Occipital lobe (tissue), 2 donors: Measurements from ENCODE around the gene EZH1. TPM values are rescaled to one million over a fixed set of nuclear protein-coding genes. Genes with fewer than 3 reads are reported as not detected.

Experiments
- DNase-seq: peaks from one replicate; lab custom pipeline; 2025; lab: John Stamatoyannopoulos, UW
- total RNA-seq: library from RNA; depleted of rRNA; stranded (reverse); fragments of >200 nt; gene quantifications from one replicate; pipeline ENCODE4 v1.2.3, GENCODE V29; 2014

The EZH1 gene
- total RNA-seq: 23.2 TPM

DNA sequence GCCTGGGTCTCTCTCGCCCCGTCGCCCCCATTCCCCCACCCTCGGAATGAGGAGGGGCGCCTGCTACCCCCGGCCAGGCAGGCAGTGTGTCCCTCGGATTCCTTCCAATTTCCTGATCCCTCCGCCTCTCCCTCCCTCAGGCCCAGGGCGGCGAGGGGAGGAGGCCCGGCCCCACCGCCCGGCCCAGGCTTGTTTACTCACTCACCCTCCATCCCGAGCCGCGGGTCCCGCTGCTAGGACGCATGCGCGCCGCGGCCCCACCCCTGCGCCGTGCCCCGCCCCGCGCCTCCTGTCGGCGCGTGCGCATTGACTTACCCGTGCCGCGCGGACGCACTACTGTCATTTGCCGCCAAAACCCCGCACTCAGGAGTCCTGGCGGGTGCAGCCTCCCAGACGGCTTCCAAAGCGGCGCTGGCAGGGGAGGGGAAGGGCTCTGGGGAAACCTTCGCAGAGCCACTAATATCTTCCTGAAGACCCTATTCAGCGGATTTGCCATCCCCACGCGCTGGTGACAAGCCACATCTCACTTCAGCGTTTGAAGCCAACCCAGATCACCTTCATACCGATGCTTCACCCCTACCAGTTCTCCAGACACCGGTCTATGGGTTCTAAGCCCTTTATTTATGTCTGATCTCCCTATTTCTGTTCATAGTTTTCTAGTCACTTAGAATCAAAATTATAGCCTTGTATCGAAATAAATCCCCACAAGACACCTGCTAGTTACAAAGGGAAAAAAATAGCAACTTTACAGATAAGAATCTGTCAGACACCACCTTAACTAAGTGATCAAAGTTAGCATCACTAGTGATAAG, at the start of gene EZH1:
EZH1 (minus strand) TSS at position 235 of the 812 bp plus-strand sequence. CDS start 16,099 bp downstream, outside the sequence.
- peak; percentile 84 for DNase-seq

DNA sequence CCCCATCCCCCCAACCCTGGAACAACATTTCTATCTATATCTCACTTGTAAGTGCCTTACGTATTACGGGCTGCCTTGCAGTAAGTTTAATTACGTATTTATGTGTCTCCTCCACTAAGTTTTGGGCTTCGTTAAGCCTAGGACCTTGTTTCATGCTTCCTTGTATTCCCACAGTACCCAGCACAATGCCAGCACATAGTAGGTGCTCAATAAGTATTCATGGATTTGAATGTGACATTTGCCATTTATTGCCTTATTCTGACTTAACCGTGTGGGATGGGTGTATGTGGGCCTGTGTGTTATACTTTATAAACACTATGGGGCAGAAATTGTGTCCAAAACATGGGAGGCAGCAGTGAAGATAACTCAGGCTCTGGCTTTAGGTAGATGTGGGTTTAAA, 47.7 kb upstream of the EZH1 start:
- DNase-seq: no peak

DNA sequence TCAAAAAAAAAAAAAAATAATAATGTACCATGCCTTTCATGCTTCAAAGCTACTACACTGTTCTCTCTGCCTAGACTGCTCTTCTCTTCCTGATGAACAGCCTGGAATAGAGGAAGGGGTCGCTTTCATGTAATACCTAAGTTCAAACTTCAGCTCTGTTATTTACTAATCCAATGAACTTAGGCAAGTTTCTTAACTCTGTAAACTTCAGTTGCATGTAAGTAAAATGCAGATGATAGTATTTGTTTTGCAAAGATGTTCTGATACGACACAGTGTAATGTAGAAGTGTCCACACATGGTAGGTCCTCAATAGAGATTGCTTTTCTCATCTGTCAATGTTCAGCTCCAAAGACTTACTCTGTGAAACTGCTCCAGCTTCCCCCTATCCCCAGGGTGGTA, 47.1 kb upstream of the EZH1 start:
- DNase-seq: no peak

DNA sequence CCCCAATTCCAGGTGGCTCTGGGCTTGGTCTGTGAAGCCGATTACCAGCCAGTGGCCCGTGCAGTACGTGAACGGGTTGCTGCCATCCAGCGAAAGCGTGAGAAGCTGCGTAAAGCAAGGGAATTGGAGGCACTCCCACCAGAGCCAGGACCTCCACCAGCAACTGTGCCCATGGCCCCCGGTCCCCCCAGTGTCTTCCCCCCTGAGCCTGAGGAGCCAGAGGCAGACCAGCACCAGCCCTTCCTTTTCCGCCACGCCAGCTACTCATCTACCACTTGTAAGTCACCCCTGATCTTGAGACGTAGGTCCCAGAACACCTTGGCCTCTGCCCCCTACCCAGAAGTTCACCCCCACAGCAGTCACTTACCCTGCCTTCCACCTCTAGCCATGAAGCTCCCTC, 42.4 kb upstream of the EZH1 start:
- no peak for DNase-seq

DNA sequence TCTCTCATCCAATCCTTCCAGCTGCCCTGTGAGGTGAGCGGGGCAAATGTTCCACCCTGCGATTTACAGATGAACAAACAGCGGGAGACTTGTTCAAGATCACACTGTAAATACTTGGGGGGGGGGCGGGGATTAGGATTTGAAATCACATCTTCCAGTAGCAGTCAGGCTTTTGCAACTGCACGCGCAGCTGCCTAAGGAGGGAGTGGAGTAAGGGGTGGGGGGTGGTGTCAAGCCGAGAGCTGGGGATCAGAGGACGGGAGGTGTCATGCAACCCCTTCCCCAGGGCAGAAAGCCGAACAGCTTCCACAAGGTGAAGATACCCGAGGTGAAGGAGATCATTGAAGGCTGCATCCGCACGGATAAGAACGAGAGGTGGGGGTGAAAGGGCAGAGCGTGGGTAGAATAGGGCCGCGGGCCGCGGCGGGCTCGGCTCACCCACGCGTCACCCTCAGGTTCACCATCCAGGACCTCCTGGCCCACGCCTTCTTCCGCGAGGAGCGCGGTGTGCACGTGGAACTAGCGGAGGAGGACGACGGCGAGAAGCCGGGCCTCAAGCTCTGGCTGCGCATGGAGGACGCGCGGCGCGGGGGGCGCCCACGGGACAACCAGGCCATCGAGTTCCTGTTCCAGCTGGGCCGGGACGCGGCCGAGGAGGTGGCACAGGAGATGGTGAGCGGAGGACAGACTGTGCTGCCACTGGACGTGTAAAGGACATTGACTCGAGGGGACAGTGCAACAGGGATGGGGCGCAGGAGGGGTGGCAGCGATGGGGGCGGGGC, 40.2 kb upstream of the EZH1 start:
- DNase-seq: no peak

DNA sequence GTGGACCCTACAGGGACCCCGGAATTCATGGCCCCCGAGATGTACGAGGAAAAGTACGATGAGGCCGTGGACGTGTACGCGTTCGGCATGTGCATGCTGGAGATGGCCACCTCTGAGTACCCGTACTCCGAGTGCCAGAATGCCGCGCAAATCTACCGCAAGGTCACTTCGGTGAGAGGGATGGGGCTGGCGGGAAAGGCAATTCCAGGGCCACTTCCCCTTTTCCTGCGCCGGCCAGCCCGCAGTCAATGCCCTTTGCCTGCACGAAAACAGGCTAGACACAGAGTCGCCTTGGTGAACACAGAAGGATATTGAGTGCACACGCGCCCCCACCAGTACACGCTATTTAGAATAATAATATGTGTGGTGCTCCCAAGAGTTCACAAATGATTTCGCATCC, 39.6 kb upstream of the EZH1 start:
- DNase-seq: no peak

DNA sequence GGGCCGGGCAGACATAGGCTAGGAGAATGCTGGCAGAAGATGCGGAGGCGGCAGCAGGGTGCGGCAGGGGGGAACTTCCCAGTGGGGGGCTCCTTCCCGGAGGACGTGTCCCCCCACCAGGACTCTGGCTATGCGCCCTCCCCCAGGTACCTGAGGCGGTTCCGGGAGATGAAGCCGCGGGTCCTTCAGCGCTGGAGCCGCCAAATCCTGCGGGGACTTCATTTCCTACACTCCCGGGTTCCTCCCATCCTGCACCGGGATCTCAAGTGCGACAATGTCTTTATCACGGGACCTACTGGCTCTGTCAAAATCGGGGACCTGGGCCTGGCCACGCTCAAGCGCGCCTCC, 38.9 kb upstream of the EZH1 start:
- no peak for DNase-seq

DNA sequence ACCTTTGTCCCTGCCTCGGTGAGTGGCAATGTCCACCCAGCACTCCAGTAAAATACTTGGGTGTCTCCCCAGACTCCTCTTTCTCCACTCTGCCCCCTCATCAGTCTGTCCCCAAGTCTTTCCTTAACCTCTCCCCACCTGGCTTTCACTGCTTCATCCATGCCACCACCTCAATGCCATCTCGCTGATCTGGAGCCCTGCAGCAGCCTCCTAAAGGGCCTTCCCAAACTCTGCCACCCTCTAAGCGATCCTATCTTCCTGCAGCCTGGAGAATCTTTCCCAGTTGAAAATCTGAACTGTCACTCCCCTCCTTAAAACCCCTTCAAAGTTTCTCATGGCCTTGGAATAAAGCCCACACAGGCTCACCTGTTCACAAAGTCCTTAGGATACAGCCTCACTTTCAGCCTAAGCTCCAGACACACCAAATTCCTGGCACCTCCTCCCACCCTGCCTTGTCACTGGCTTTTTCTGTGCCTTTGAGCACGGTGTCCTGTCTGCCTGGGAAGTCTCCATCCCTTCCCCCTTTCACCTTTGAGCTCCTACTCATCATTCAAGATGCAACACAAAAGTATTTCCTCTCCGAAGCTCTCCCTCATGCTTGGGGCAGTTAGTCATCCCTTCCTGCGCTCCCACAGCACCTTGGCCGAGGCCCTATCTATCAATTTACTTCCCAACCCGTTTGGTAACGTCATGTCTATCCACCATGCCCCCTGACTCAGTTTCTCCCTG, 38.4 kb upstream of the EZH1 start:
- no peak for DNase-seq

DNA sequence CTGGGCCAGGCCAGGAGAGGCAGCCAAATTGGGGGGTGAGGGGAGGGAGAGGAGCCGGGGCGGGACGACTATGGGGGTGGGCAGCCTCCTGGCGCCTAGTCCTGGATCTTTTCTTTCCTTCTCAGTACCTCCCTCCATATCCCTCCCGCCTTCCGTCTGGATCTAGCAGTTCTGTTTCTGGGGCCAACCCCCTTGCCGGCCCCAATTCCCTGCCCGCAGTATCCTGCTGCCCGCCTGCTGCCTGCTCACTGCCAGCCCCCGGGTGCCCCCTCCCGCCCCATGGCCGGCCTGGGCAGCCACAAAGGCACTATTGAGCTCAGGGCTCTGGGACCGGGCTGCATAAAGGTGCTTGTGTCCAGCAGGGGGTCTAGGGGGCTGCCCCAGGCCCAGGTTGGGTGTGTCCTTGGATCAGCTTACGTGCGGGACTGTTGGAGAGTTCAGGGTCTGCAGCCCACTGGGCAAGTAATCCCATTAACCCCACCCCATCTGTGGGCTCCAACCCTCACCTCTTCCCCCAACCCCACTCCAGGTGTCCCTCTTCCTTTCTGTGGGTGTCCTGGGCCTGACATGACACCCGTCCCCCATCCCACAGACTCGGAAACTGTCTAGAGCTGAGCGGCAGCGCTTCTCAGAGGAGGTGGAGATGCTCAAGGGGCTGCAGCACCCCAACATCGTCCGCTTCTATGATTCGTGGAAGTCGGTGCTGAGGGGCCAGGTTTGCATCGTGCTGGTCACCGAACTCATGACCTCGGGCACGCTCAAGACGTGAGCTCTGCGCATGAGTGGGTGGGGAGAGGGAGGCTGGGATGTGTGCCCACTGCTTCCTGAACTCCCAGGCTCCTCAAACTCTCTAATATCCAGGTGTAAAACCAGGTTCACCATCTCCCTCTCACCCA, 37.6 kb upstream of the EZH1 start:
- no peak for DNase-seq

DNA sequence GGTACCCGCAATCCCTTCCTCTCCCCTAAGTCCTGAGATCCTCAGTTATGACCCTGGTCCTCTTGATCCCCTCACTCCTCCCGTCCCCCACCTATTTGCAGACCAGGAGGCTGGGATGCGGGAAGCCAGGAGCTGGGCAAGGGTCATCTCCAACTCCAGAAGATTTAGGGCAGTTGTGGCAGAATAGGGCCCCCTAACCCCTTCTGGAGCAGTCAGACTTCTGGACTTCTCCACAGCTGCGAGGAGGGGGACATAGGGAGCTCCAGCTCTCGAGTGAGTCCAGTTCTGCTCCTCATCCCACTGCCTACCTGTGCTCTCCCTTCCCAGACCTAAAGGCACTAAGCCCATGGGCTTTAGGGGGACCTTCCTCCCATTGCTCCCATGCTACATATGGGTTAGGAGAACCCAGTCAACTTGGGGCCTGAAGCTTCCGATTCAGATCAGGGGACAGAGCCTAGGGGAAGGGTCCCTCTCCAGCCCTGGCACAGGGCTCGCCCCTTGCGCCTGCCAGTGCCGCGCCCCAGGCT, 36.9 kb upstream of the EZH1 start:
- no peak for DNase-seq

DNA sequence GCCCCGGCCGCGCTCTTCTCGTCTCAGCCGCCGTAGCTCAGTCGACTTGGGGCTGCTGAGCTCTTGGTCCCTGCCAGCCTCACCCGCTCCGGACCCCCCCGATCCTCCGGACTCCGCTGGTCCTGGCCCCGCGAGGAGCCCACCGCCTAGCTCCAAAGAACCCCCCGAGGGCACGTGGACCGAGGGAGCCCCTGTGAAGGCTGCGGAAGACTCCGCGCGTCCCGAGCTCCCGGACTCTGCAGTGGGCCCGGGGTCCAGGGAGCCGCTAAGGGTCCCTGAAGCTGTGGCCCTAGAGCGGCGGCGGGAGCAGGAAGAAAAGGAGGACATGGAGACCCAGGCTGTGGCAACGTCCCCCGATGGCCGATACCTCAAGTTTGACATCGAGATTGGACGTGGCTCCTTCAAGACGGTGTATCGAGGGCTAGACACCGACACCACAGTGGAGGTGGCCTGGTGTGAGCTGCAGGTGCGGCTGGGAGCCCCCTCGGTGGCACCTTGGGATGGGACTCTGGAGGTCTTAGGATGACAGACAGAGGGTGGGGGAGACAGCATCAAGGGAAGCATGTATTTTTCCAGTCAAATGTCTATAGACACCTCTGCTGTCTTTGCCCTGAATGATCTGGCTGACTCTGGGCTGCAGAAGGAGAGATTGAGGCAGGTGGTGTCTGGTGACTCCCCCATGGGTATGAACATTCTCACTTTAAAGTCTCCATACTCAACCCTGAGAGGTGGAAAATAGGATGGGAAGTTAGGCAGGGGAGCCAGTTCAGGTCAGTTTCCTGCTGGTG, 36.2 kb upstream of the EZH1 start:
- no peak for DNase-seq

DNA sequence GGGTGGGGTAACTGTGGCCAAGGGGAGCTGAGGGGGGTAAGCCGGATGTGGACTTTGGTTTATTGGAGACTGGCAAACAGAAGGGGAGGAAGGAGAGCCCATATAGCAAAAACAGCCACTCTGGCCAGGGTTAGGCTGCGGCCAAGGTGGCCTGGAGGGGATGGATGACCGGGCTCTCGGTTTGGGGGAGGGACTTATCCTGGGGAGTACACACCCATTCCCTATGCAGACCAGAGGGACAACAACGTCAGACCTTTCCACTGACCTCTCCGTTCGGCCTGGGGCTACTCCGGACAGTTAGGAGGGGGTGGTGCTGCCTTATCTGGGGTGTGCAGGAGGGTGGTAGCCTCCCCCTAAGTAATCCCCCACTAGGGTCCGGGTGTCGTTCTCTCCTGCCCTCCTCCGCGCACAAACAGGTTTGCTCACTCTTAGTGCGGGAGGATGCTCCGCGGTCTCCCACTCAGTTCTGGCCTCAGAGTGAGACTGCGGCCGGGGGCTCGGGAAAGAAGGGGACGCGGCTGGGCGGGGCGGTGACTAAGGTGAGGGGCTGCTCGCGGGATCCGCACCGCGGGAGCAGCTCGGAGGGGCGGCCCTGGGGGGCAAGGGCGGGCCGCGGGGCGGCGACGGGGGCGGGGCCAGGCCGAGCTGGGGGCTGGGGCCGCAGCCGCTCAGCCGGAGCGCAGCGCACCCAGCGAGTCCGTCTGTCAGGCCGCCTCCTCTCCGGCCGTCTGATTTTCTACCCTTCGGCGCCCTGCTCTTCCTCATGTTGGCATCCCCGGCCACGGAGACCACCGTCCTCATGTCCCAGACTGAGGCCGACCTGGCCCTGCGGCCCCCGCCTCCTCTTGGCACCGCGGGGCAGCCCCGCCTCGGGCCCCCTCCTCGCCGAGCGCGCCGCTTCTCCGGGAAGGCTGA, 35.4 kb upstream of the EZH1 start, which contains the start of gene WNK4:
WNK4 (plus strand) TSS at position 675 of the 915 bp plus-strand sequence; CDS start at position 764, 89 bp downstream.
- no peak for DNase-seq

DNA sequence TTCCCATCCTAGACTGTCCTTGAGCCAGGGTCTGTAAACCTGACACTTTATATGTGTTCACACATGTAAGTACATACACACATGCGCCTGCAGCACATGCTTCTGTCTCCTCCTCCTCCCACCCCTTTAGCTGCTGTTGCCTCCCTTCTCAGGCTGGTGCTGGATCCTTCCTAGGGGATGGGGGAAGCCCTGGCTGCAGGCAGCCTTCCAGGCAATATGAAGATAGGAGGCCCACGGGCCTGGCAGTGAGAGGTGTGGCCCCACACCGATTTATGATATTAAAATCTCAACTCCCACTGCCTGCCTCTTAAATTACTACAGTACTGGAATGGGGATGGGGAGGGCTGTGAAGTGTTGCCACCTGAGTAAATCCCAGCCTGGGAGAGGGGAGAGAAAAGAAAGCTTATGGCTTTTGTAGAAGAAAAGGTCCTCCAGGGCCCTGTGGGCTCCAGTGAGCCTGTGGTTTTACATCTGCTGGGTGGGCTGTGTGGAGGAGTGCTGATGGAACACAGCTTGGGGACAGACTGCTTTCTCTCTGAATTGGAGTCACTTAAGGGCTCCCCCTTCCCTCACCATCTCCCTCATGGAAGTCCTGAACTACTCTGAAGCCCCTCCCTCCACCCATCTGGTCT, 34.6 kb upstream of the EZH1 start:
- DNase-seq: no peak

DNA sequence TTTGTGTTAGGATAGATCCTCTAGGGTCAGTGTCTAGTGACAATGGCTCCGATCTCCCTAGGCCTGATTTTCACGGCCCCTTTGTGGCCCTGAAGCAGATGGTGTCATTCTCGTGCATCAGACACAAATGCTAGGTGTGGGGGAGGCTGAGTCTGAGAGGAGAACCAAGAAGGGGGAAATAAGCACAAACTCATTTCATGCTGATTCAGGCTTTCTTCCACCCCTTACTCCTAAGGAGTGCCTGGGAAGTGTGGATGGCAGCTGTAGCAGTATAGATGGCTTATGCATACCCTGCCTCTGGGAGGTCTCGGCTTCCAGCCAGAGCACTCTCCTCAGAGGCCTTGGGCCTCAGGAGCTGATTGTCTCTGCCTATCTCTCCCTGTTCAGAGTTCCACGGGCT, 33.7 kb upstream of the EZH1 start:
- no peak for DNase-seq

DNA sequence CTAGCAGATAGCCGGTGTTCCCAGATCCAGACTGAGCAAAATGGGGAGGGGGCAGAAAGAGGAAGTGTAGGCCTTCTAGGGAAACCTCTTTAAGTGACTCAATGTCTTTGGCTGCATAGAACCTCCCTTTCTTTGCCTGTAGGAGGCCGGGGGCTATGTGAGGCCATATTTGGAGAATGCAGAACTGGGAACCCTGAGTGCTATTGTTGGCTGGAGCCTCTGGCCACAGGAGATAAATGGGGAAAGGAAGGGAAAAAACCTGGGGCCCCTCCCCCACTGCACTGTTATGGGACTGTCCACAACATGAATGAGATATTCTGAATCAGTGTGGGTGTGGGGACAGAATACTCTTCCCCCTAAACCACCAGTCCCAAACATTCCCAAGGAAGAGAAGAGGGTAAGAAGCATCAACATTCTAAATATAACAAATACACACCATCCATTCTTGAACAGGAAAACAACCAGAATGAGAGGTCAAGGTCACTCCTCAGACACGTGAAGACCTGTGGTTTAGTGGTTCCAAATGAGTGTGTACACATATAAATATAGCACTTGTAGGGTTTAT, 30.8 kb upstream of the EZH1 start:
- no peak for DNase-seq

DNA sequence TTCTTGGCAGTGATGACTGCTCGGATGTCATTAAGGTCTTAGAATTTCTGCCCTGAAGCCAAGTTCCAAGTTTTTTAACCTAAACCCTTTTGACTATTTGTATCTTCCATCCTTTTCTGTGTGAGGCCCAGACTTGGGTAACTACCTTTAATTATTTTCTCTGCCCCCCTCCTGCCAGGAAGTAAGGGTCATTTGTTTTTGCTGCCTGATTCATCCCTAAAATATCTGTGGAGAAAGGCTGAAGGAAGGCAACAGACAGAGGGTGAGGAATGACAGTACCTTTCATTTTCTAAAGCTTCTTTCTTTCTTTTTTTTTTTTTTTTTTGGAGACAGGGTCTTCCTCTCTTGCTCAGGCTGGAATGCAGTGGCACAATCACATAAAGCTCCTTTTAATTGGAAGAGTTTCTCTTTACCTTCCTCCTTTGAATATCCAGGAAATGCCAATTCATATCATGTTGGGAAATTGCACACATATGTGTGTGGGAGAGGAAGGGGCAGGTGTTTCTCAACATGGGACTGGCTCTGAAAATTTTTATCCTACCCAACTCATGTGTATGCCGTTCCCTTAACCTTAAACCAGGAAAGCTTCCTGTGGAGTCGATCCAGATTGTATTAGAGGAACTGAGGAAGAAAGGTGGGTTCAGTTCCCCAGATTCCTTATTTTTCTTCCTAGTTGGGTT, 29.4 kb upstream of the EZH1 start:
- DNase-seq: no peak

DNA sequence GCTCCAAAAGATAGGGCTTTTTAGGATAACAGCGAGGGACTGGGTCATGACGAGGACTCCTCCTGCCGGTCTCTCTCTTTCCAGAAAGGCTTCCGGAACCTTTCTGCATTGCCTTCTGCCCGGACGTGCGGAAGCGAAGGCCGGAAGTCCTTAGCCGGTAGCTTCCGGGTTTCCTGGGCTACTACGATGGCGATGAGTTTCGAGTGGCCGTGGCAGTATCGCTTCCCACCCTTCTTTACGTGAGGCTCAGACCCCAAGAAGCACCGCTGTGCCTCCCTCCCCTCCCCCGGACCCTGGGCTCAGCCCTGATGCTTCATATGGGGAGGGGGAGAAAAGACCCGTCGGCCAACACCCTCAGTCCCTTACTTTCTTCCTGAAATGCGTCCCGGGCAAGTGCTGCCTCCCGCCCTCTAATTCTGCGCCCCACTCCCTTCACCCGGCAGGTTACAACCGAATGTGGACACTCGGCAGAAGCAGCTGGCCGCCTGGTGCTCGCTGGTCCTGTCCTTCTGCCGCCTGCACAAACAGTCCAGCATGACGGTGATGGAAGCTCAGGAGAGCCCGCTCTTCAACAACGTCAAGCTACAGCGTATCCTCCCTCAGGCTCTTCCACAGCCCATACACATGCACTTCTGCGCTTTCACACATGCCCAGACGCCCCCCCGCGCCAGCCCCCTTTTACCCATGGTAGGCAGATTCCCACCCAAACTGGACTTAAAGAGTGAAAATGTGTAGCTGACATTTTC, 28.6 kb upstream of the EZH1 start, which contains the start of gene VPS25:
VPS25 (plus strand) TSS at position 160 of the 746 bp plus-strand sequence; CDS start at position 187, 27 bp downstream.
- DNase-seq: peak; percentile 74
